Upper lobe of right lung (tissue), 1 donor: ENCODE measurements around the gene ARF1. TPM values are rescaled to one million over a fixed set of nuclear protein-coding genes. Genes with fewer than 3 reads are reported as not detected.

ENCODE experiments used
- ATAC-seq: fragments of 200-7000 bp; cut with Tn5 transposase; one replicate; pipeline ENCODE4 v1.9.1; 2020; ENCODE audit warnings: mild to moderate bottlenecking, moderate library complexity
- DNase-seq: peaks from one replicate; pipeline ENCODE4 v3.0.0-alpha.2; 2020
- H3K27ac ChIP-seq: fragments of 200-600 bp; one replicate; pipeline ENCODE4 v1.8.0; 2022
- H3K27me3 ChIP-seq: fragments of 200-600 bp; one replicate; pipeline ENCODE4 v1.8.0; 2022; ENCODE audit warnings: mild to moderate bottlenecking
- H3K36me3 ChIP-seq: fragments of 200-600 bp; one replicate; pipeline ENCODE4 v1.8.0; 2022
- H3K4me1 ChIP-seq: fragments of 200-600 bp; one replicate; pipeline ENCODE4 v1.8.0; 2022
- H3K4me3 ChIP-seq: fragments of 200-600 bp; one replicate; pipeline ENCODE4 v1.8.0; 2022; ENCODE audit warnings: mild to moderate bottlenecking
- H3K9me3 ChIP-seq: fragments of 200-600 bp; one replicate; pipeline ENCODE4 v1.8.0; 2022
- CTCF ChIP-seq: fragments of 200-600 bp; IDR thresholded peaks from one replicate; pipeline ENCODE4 v1.8.0; 2022; ENCODE audit warnings: antibody characterized with exemption
- intact Hi-C: fragments of 100-400 bp; cut with DNase I; formaldehyde crosslinking; loops from one replicate; pipeline ENCODE4 v1.11.0; 2022
- total RNA-seq: library from RNA; stranded (reverse); fragmentation: NEBNext Ultra II Directional; extraction: Animal tissue kit (Norgen Biotek cat#: 25700); gene quantifications from one replicate; pipeline ENCODE4 v1.2.1, GENCODE V29; 2021
- donor health status: DM: no; HTN: yes; CAD: no; lungs with severe emphysema.

Gene ARF1
- total RNA-seq, 1 donor from 2014 or later, result 397 TPM

GRCh38 chr1:228037401-228038386 lies 44.8 kb upstream of the ARF1 start:
- peak; percentile 72 for DNase-seq
- peak overlapping the region; percentile 25 for H3K4me3 ChIP-seq

GRCh38 chr1:228038387-228039005 lies 44.0 kb upstream of the ARF1 start:
- ATAC-seq, result no peak
- DNase-seq, result peak; percentile 52
- Histone ChIP-seq H3K9me3 (no peaks in the 10 kb centered on the region), H3K36me3 (no peaks in the 10 kb centered on the region), H3K27me3 (peaks cover 41% of the 10 kb centered on the region), H3K4me1 (peaks cover 8% of the 10 kb centered on the region), H3K4me3 (no peak overlapping the region), H3K27ac (no peak overlapping the region)
- TF ChIP-seq CTCF, result no peak
- intact Hi-C loops, result no loop called here

More at GRCh38 chr1:228037401-228038386, 44.8 kb upstream of the ARF1 start:
- Histone ChIP-seq H3K36me3 (no peaks in the 10 kb centered on the region), H3K27ac (peak overlapping the region; percentile 11), H3K27me3 (peaks cover 41% of the 10 kb centered on the region), H3K4me1 (peaks cover 8% of the 10 kb centered on the region), H3K9me3 (no peaks in the 10 kb centered on the region)
- intact Hi-C loops, result no loop called here
- peak; percentile 67 for ATAC-seq
- no peak for TF ChIP-seq CTCF

GRCh38 chr1:228039006-228039903 lies 43.3 kb upstream of the ARF1 start:
- TF ChIP-seq CTCF, result no peak
- intact Hi-C loops, result no loop called here

GRCh38 chr1:228039986-228040385 lies 42.5 kb upstream of the ARF1 start:
- H3K9me3 ChIP-seq, result no peaks in the 10 kb centered on the region
- H3K27me3 ChIP-seq, result peaks cover 41% of the 10 kb centered on the region
- H3K4me1 ChIP-seq, result peaks cover 8% of the 10 kb centered on the region
- ATAC-seq (no peak), DNase-seq (peak; percentile 40)
- H3K36me3 ChIP-seq, result no peaks in the 10 kb centered on the region
- intact Hi-C loops, result no loop called here
- no peak overlapping the region for H3K27ac ChIP-seq
- no peak for TF ChIP-seq CTCF
- no peak overlapping the region for H3K4me3 ChIP-seq

More at GRCh38 chr1:228039006-228039903, 43.3 kb upstream of the ARF1 start:
- Histone ChIP-seq H3K36me3 (no peaks in the 10 kb centered on the region), H3K4me3 (no peak overlapping the region), H3K27ac (no peak overlapping the region), H3K27me3 (peaks cover 41% of the 10 kb centered on the region), H3K4me1 (peaks cover 8% of the 10 kb centered on the region), H3K9me3 (no peaks in the 10 kb centered on the region)
- DNase-seq (peak; percentile 57), ATAC-seq (no peak)

GRCh38 chr1:228041316-228041715 lies 41.2 kb upstream of the ARF1 start:
- intact Hi-C loops, result no loop called here
- Histone ChIP-seq H3K27me3 (peaks cover 32% of the 10 kb centered on the region), H3K36me3 (no peaks in the 10 kb centered on the region), H3K4me1 (peaks cover 14% of the 10 kb centered on the region), H3K9me3 (no peaks in the 10 kb centered on the region), H3K27ac (no peak overlapping the region), H3K4me3 (no peak overlapping the region)
- ATAC-seq (no peak), DNase-seq (no peak)
- TF ChIP-seq CTCF, result no peak
